Endothelial cell of umbilical vein (primary cell): ENCODE data around the gene GPR158. TPM values are rescaled to one million over a fixed set of nuclear protein-coding genes. Genes with fewer than 3 reads are reported as not detected.

Source experiments
- BruUV-seq: library from RNA; stranded (reverse); fragments of 400-500 nt; replicated peaks from 2 replicates; lab custom pipeline; 2021; lab: Mats Ljungman, UMichigan
- CTCF ChIA-PET: fragments of 300-600, 350-600 bp; sonication (Branson Sonifier 250); formaldehyde crosslinking; loops from one replicate; lab custom pipeline; 2021; ENCODE audit warnings: antibody characterized with exemption, inconsistent platforms; lab: Charles Lee
- POLR2A ChIA-PET: fragments of 300-600, 350-600 bp; sonication (Branson Sonifier 250); formaldehyde crosslinking; loops from one replicate; lab custom pipeline; 2021; ENCODE audit warnings: antibody characterized with exemption, inconsistent platforms; lab: Charles Lee
- DNase-seq: peaks from one replicate; pipeline ENCODE4 v3.0.0-alpha.2; 2011; ENCODE audit warnings: low read depth, low spot score
- FAIRE-seq: peaks from 2 replicates; lab custom pipeline; 2011; peaks lifted over from hg19 to GRCh38; lab: Jason Lieb, UNC
- H2AFZ ChIP-seq: 2 replicates; pipeline ENCODE4 v1.6.0; 2012; ENCODE audit warnings: low read depth, low read length, control low read depth, inconsistent platforms
- H3K27ac ChIP-seq: 2 replicates; pipeline ENCODE4 v1.5.1; 2011; ENCODE audit warnings: low read depth, mild to moderate bottlenecking, control low read depth, low read length, moderate library complexity; ENCODE audit not compliant: insufficient read depth
- H3K27me3 ChIP-seq, 2 experiments: 2 replicates each; pipeline versions ENCODE4 v1.6.0 to v1.6.1; 2011; ENCODE audit warnings: low read length in 2 of 2, mixed read lengths in 1 of 2; ENCODE audit not compliant: control insufficient read depth in 2 of 2, insufficient read depth in 2 of 2
- H3K36me3 ChIP-seq, 2 experiments: 2 replicates in 1 of 2; 3 replicates in 1 of 2; pipeline ENCODE4 v1.5.1; 2011; ENCODE audit warnings: low read length in 2 of 2, mild to moderate bottlenecking in 1 of 2, moderate library complexity in 1 of 2; ENCODE audit not compliant: control insufficient read depth in 2 of 2, insufficient read depth in 2 of 2; ENCODE audit errors: extremely low read depth in 1 of 2
- H3K4me1 ChIP-seq: 3 replicates; pipeline ENCODE4 v1.5.1; 2011; ENCODE audit warnings: mild to moderate bottlenecking, low read length; ENCODE audit not compliant: control insufficient read depth, insufficient read depth; ENCODE audit errors: extremely low read depth
- H3K4me2 ChIP-seq: 2 replicates; pipeline ENCODE4 v1.6.1; 2011; ENCODE audit warnings: low read length, control low read depth, mixed read lengths; ENCODE audit not compliant: insufficient read depth
- H3K4me3 ChIP-seq, 3 experiments: fragments of 200-600 bp in 1 of 3; sonication (generic), shearing (Covaris generic) in 1 of 3; replicated peaks in 1 of 3; 2 replicates each; pipeline ENCODE4 v1.5.1; 2011 to 2016; ENCODE audit warnings: control low read depth in 3 of 3, low read length in 3 of 3, mild to moderate bottlenecking in 2 of 3, inconsistent platforms in 1 of 3, low read depth in 1 of 3, moderate library complexity in 1 of 3; ENCODE audit not compliant: insufficient read depth in 1 of 3
- H3K79me2 ChIP-seq: 2 replicates; pipeline ENCODE4 v1.6.0; 2012; ENCODE audit warnings: low read length, inconsistent platforms; ENCODE audit not compliant: control insufficient read depth, insufficient read depth
- H3K9ac ChIP-seq: replicated peaks from 2 replicates; pipeline ENCODE3; 2011; ENCODE audit warnings: low read length, control low read depth; ENCODE audit not compliant: insufficient read depth; ENCODE audit errors: extremely low read depth
- H3K9me1 ChIP-seq: replicated peaks from 3 replicates; pipeline ENCODE4 v1.6.0; 2011; ENCODE audit warnings: mild to moderate bottlenecking, low read length; ENCODE audit not compliant: control insufficient read depth, insufficient read depth; ENCODE audit errors: extremely low read depth
- H3K9me3 ChIP-seq: replicated peaks from 2 replicates; pipeline ENCODE4 v1.5.1; 2012; ENCODE audit warnings: low read length, inconsistent platforms; ENCODE audit not compliant: control insufficient read depth, insufficient read depth
- H4K20me1 ChIP-seq: replicated peaks from 2 replicates; pipeline ENCODE3; 2011; ENCODE audit warnings: mild to moderate bottlenecking, low read length; ENCODE audit not compliant: control insufficient read depth, insufficient read depth; ENCODE audit errors: extremely low read depth
- EZH2 ChIP-seq: IDR thresholded peaks from 2 replicates; pipeline ENCODE4 v1.6.1; 2012; ENCODE audit warnings: borderline replicate concordance, low read depth, mild to moderate bottlenecking, moderate library complexity, low read length, inconsistent platforms; ENCODE audit not compliant: severe bottlenecking
- FOS ChIP-seq: IDR thresholded peaks from 2 replicates; pipeline ENCODE4 v1.6.1; 2011; ENCODE audit warnings: mild to moderate bottlenecking, low read length, moderate library complexity, borderline replicate concordance; ENCODE audit not compliant: insufficient read depth
- GATA2 ChIP-seq: IDR thresholded peaks from 2 replicates; pipeline ENCODE4 v1.7.0; 2011; ENCODE audit warnings: low read depth, mild to moderate bottlenecking, moderate library complexity, mixed read lengths, low read length; ENCODE audit not compliant: insufficient read length, insufficient read depth
- JUN ChIP-seq: IDR thresholded peaks from 2 replicates; pipeline ENCODE4 v1.6.1; 2011; ENCODE audit warnings: borderline replicate concordance, low read depth; ENCODE audit not compliant: insufficient read length, insufficient read depth
- MYC ChIP-seq: IDR thresholded peaks from one replicate; pipeline ENCODE4 v1.6.1; 2011; ENCODE audit warnings: mild to moderate bottlenecking, low read depth, low read length
- POLR2A ChIP-seq: IDR thresholded peaks from 2 replicates; pipeline ENCODE4 v1.6.1; 2012; ENCODE audit warnings: low read depth, mild to moderate bottlenecking, control low read depth, low read length
- POLR2AphosphoS5 ChIP-seq: IDR thresholded peaks from 2 replicates; pipeline ENCODE4 v1.6.1; 2012; ENCODE audit warnings: low read depth, mild to moderate bottlenecking, control low read depth, low read length, moderate library complexity; ENCODE audit not compliant: insufficient read depth
- dilution Hi-C: fragments of 300-500 bp; cut with MboI; formaldehyde crosslinking; loops from one replicate; pipeline ENCODE4 v1.15.0; 2019; ENCODE audit warnings: low sequenced_read_pairs; ENCODE audit not compliant: extremely low pct_ligation_motif_present
- intact Hi-C: fragments of 100-400 bp; cut with micrococcal nuclease; formaldehyde crosslinking; loops from one replicate; pipeline ENCODE4 v1.10.0; 2022
- polyA plus RNA-seq, 4 experiments: library from polyadenylated mRNA; depleted of rRNA in 3 of 4; stranded (reverse) in 3 of 4; unstranded in 1 of 4; fragments of >200 nt; gene quantifications; 2 replicates each; pipeline versions ENCODE4 v1.2.1 to v1.2.3, GENCODE V29; 2011 to 2012; ENCODE audit warnings: missing spikeins in 1 of 4
- total RNA-seq: library from RNA; stranded (reverse); gene quantifications from 2 replicates; pipeline ENCODE4 v1.2.3, GENCODE V29; 2021
- TF ChIP-seq, protein P1 (sequence below): IDR thresholded peaks from 2 replicates; pipeline ENCODE4 v1.6.1; 2011; ENCODE audit not compliant: insufficient read depth, insufficient read length
- TF ChIP-seq, protein P2 (sequence below), 2 donors: IDR thresholded peaks; 1 replicate in 1 of 2; 2 replicates in 1 of 2; pipeline ENCODE4 v1.5.1; 2011; ENCODE audit warnings: low read length in 2 of 2, mild to moderate bottlenecking in 2 of 2, moderate library complexity in 2 of 2, control low read depth in 1 of 2, inconsistent platforms in 1 of 2, low read depth in 1 of 2; ENCODE audit not compliant: insufficient read depth in 1 of 2; ENCODE audit errors: extremely low read depth in 1 of 2

GPR158 gene
- total and polyA plus RNA-seq, 2 donors (not counting 3 experiments of a cell fraction or from before 2014, with no cell fraction given): not detected

DNA sequence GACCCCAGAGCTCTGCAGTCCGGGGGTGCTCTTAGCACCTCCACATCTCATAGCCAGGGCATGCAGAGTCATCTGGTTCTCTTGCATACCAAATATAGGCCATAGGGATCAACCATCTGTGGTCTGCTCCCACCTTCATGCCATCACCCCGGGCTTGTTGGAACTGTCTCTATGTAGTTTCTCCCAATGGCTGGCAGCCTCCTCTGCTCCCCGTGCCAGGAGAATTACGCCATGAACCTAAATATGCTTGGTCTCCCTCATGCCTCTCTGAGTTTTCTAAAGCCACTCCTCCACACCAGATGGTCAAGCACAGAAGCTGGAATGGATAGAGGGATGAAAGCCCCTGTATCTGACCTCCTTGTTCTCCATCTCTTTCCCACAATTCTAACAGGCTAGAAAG is 456.7 kb downstream of the GPR158 start:
- Histone ChIP-seq H4K20me1 (no peaks in the 10 kb centered on the region), H3K4me2 (no peak overlapping the region), H3K9ac (no peak overlapping the region), H3K9me3 (no peaks in the 10 kb centered on the region), H3K9me1 (no peaks in the 10 kb centered on the region), H3K27me3 (no peaks in the 10 kb centered on the region), H2AFZ (no peak overlapping the region), H3K36me3 (no peaks in the 10 kb centered on the region), H3K27ac (no peak overlapping the region), H3K79me2 (no peaks in the 10 kb centered on the region), H3K4me1 (no peaks in the 10 kb centered on the region), H3K4me3 (no peak overlapping the region)
- TF ChIP-seq, protein P1, sequence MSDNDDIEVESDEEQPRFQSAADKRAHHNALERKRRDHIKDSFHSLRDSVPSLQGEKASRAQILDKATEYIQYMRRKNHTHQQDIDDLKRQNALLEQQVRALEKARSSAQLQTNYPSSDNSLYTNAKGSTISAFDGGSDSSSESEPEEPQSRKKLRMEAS: no peak
- TF ChIP-seq POLR2A (no peak), POLR2AphosphoS5 (no peak), MYC (no peak), EZH2 (no peak), GATA2 (no peak), FOS (no peak), JUN (no peak)
- TF ChIP-seq, protein P2, sequence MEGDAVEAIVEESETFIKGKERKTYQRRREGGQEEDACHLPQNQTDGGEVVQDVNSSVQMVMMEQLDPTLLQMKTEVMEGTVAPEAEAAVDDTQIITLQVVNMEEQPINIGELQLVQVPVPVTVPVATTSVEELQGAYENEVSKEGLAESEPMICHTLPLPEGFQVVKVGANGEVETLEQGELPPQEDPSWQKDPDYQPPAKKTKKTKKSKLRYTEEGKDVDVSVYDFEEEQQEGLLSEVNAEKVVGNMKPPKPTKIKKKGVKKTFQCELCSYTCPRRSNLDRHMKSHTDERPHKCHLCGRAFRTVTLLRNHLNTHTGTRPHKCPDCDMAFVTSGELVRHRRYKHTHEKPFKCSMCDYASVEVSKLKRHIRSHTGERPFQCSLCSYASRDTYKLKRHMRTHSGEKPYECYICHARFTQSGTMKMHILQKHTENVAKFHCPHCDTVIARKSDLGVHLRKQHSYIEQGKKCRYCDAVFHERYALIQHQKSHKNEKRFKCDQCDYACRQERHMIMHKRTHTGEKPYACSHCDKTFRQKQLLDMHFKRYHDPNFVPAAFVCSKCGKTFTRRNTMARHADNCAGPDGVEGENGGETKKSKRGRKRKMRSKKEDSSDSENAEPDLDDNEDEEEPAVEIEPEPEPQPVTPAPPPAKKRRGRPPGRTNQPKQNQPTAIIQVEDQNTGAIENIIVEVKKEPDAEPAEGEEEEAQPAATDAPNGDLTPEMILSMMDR (IDR thresholded peaks at IDR 0.05; ENCODE audit: extremely low read depth in 1 of 2, insufficient read depth in 1 of 2, low read depth in 1 of 2, low read length in 2 of 2): no peak
- dilution Hi-C loops (no loop called here), intact Hi-C loops (no loop called here)
- no peak for FAIRE-seq
- ChIA-PET POLR2A (no interaction called here), CTCF (no interaction called here)
- DNase-seq: no peak
- BruUV-seq: no TSS peak
